ACC112 (cell line): Measurements from ENCODE around the gene EFNA2.

Experiments used
- H2AFZ ChIP-seq: fragments of 200-600 bp; sonication (generic); one replicate; pipeline ENCODE4 v1.6.0; 2017; ENCODE audit warnings: antibody characterized with exemption, low read length; ENCODE audit not compliant: unreplicated experiment
- H3K27ac ChIP-seq: fragments of 200-600 bp; sonication (generic); 2 replicates; pipeline ENCODE4 v1.5.1; 2014; ENCODE audit warnings: low read depth, mild to moderate bottlenecking, antibody characterized with exemption, low read length, moderate library complexity
- H3K27me3 ChIP-seq: fragments of 200-600 bp; sonication (generic); 2 replicates; pipeline ENCODE4 v1.6.1; 2014; ENCODE audit warnings: mild to moderate bottlenecking, antibody characterized with exemption, low read length, moderate library complexity, mixed read lengths; ENCODE audit not compliant: insufficient read depth
- H3K36me3 ChIP-seq: fragments of 200-600 bp; sonication (generic); 2 replicates; pipeline ENCODE4 v1.6.1; 2016; ENCODE audit warnings: mild to moderate bottlenecking, antibody characterized with exemption, low read length, moderate library complexity, mixed read lengths; ENCODE audit not compliant: insufficient read depth
- H3K4me1 ChIP-seq: fragments of 200-600 bp; sonication (generic); one replicate; pipeline ENCODE4 v1.6.1; 2016; ENCODE audit warnings: low read length, mixed read lengths; ENCODE audit not compliant: insufficient read depth, unreplicated experiment, control insufficient read depth
- H3K4me3 ChIP-seq: fragments of 200-600 bp; sonication (generic); 2 replicates; pipeline ENCODE4 v1.5.1; 2014; ENCODE audit warnings: mild to moderate bottlenecking, low read depth, low read length
- H3K79me2 ChIP-seq: fragments of 200-600 bp; sonication (generic); one replicate; pipeline ENCODE4 v1.6.0; 2016; ENCODE audit warnings: low read length; ENCODE audit not compliant: control insufficient read depth, unreplicated experiment, insufficient read depth

The EFNA2 gene

DNA sequence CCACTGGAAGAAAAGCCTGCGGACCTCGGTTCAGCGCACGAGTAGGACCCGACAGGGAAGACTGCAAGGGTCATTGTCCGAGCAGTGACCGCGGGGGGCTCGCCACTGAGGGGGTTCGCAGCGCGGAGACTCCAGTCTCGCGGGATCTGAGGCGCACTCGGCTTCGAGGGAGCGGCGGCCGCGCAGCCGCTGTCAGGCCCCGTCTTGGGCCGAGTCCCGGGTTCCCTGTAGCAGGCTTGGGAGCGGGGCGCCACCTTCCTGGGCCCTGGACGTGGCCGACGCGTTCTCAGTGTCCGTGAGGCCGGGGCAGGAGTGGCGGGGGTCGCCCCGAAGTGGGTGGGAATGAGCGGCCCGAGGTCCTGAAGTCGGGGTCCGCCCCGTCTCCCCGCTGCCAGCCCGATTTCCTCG lies 10.8 kb upstream of the EFNA2 start:
- peaks cover 31% of the 10 kb centered on the region for H3K4me1 ChIP-seq
- H2AFZ ChIP-seq, result no peak overlapping the region
- H3K4me3 ChIP-seq, result peak overlapping the region; percentile 89
- peak overlapping the region; percentile 93 for H3K27ac ChIP-seq
- H3K79me2 ChIP-seq, result peaks cover 57% of the 10 kb centered on the region
- peaks cover 29% of the 10 kb centered on the region; the same call in 1 of the 2 replicates for H3K36me3 ChIP-seq
- no peaks in the 10 kb centered on the region for H3K27me3 ChIP-seq

DNA sequence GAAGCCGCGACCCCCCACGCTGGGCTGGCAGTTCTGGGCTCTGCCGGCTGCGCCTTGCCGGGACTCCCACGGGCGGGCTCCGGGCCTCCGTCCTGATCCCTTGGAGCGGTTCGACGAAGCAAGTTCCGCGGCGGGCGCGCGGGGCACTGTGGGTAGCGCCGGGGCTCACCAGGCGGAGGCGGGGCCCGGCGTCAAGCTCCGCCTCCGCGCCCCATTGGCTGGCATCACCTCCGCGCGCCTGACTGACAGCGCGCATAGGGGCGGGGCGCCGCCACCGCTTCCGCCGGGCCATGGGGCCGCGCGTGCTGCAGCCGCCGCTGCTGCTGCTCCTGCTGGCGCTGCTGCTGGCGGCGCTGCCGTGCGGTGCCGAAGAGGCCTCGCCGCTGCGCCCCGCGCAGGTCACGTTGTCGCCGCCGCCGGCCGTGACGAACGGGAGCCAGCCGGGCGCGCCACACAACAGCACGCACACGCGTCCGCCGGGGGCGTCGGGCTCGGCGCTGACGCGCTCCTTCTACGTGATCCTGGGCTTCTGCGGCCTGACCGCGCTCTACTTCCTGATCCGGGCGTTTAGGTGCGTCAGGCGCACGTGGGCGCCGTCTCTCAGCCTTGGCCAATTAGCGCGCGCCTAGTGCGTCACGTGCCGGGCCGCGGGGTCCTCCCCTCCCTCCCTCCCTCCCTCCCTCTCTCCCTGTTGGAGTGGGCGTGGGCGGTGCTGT lies 10.3 kb upstream of the EFNA2 start, which contains the start of gene FAM174C:
TSS of gene FAM174C (plus strand) at position 271 of the 716 bp plus-strand sequence. CDS start at position 291, 20 bp downstream.
- H3K27ac ChIP-seq, result peak within 1 kb of the TSS; percentile 93
- peak within 1 kb of the TSS; percentile 38 for H2AFZ ChIP-seq
- H3K36me3 ChIP-seq, result peaks cover 29% of the 10 kb centered on the region; the same call in 1 of the 2 replicates
- H3K4me1 ChIP-seq, result peaks cover 29% of the 10 kb centered on the region
- H3K4me3 ChIP-seq, result peak within 1 kb of the TSS; percentile 89
- peaks cover 52% of the 10 kb centered on the region for H3K79me2 ChIP-seq
- no peaks in the 10 kb centered on the region for H3K27me3 ChIP-seq

DNA sequence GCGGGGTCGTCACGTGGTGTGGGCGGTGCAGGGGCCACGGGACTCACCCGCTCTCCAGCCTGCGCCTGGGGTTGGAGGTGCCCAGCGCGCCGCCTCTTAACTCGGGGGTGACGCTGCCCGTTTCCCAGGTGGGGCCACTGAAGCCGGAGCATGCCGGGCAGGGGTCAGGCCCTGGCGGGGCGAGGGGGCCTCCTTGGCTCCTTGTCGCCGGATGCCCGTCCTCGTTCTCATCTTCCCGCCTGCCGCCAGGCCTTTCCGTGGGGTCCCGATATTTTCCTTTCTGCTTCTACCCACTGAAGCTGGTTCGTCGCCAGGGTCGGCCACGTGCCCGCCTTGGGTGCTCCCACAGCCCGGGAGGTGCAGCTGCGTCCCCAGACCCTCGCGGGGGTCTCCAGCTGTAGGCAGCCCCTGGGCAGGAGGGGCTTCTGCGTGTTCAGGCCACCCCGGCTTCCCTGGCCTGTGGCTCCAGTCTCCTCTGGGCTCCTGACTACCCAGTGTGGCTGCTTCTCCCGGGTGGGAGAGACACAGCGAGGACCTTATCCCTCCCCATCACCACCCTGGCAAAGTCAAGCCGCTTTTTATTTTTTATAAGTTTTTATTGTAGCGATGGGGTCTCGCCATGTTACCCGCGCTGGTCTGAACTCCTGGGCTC lies 9.6 kb upstream of the EFNA2 start:
- Histone ChIP-seq H3K79me2 (peaks cover 45% of the 10 kb centered on the region), H3K4me3 (peak overlapping the region; percentile 89), H3K27me3 (no peaks in the 10 kb centered on the region), H2AFZ (no peak overlapping the region), H3K4me1 (peaks cover 23% of the 10 kb centered on the region), H3K27ac (peak overlapping the region; percentile 93), H3K36me3 (peaks cover 25% of the 10 kb centered on the region; the same call in 1 of the 2 replicates)

DNA sequence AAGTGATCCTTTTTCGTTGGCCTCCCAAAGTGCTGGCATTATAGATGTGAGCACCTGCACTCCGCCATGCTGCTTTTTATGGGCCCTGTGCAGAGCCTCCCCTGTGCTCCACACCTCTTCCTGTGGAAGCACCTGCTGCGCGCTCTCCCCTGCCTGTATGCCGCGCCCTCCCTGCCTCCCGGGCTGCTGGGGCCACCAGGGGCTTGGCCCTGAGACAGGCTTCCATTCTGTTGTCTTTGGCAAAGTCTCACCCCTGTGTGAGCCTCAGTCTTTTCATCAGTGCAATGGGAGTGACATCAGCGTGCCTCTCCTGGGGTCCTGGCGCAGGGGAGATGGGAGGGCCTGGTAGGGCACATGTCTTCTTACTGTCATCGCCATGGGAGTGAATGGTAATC lies 9.0 kb upstream of the EFNA2 start:
- Histone ChIP-seq H3K79me2 (peaks cover 39% of the 10 kb centered on the region), H3K27ac (peak overlapping the region; percentile 93; the same call in 1 of the 2 replicates)

DNA sequence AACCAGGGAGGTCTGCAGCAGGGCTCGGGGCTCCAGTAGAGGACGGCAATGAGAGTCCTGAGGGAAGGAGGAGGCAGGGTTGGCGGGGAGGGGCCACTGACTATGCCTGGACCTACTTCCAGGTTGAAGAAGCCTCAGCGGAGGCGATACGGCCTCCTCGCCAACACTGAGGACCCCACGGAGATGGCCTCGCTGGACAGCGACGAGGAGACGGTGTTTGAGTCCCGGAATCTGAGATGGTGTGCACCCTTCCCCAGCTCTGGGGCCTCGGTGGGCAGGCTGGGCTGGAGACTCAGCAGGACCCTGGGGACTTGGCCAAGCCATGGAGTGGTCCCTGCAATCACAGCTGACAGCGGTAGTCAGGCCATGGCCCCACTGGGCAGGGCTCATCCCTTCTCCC lies 8.6 kb upstream of the EFNA2 start:
- no peak overlapping the region; the same call in 1 of the 2 replicates for H3K4me3 ChIP-seq
- H3K79me2 ChIP-seq, result peaks cover 35% of the 10 kb centered on the region
- peaks cover 20% of the 10 kb centered on the region; the same call in 1 of the 2 replicates for H3K36me3 ChIP-seq
- no peaks in the 10 kb centered on the region for H3K27me3 ChIP-seq
- H2AFZ ChIP-seq, result no peak overlapping the region
- peaks cover 16% of the 10 kb centered on the region for H3K4me1 ChIP-seq
- no peak overlapping the region for H3K27ac ChIP-seq

More for the DNA sequence above, 9.0 kb upstream of the EFNA2 start:
- H2AFZ ChIP-seq, result no peak overlapping the region
- H3K36me3 ChIP-seq, result peaks cover 21% of the 10 kb centered on the region; the same call in 1 of the 2 replicates
- no peaks in the 10 kb centered on the region for H3K27me3 ChIP-seq
- peak overlapping the region; percentile 89 for H3K4me3 ChIP-seq
- H3K4me1 ChIP-seq, result peaks cover 17% of the 10 kb centered on the region

DNA sequence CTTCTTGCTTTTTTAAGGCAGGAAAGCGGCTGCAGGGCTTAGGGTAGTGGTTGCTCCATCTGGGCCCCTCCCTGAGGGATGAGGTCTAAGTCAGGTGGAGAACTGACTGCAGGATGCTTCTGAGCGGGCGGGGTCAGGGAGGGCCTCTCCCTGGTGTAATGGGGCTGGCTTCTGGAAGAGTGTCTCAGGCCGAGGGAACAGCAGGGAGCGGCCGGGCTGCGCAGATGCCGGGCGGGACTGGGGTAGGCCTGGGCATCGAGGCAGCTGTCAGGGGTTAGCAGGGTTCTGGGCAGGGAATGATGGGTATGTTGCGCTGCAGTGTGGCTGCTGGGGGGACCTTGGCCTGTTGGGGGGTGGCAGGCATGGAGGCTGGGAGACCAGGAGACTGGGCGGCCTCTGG lies 7.6 kb upstream of the EFNA2 start:
- H2AFZ ChIP-seq, result no peak overlapping the region
- peaks cover 10% of the 10 kb centered on the region; the same call in 1 of the 2 replicates for H3K36me3 ChIP-seq
- no peak overlapping the region for H3K4me3 ChIP-seq
- H3K27me3 ChIP-seq, result no peaks in the 10 kb centered on the region
- no peak overlapping the region for H3K27ac ChIP-seq
- peaks cover 25% of the 10 kb centered on the region for H3K79me2 ChIP-seq
- peaks cover 16% of the 10 kb centered on the region for H3K4me1 ChIP-seq

DNA sequence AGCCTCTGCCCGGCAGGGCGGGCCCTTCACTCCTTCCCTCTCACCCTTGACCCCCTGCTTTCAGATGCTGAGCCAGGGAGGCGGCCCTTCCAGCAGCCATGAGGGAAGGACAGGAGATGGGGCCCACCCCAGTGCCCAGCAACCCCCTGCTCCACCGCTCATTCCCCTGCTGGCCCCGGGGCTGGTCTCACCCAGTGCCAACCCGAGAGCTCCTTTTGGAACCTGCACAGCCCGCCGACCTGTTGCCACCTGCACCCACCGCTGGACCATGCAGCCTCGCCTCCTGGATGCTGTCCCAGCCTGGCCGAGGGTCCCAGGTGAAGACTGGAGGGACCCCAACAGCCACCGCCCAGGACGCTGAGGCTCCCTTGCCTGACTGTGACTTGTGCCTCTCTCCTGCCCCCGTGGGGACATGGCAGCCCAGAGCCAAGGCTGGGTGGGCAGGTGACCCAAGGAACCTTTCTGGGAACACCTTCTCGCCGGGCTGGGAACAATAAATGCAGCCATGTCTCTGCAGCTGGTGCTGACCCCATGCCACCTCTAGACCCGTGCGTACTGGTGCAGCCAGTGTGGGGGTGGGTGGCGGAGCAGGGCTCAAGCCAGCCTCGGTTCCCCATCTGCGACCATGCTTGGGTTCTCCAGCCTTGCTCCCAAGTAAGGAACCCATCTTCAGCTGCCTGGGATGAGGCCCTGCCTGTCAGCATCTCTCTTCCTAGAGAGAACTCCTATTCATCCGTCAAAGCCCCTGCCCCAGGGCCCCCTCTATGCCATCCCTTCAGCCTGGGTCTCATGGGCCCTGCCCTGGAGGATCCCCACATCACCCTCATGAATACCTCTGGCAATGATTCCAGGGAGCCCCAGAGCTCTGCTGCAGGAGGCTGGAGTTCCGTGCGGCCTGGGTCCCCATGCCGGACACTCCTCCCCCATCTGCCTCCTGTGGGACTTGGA lies 6.7 kb upstream of the EFNA2 start:
- Histone ChIP-seq H3K27ac (no peak overlapping the region), H3K36me3 (peaks cover 3% of the 10 kb centered on the region; the same call in 1 of the 2 replicates), H3K27me3 (peaks cover 2% of the 10 kb centered on the region), H2AFZ (no peak overlapping the region), H3K79me2 (peaks cover 16% of the 10 kb centered on the region), H3K4me1 (peaks cover 12% of the 10 kb centered on the region), H3K4me3 (no peak overlapping the region)

DNA sequence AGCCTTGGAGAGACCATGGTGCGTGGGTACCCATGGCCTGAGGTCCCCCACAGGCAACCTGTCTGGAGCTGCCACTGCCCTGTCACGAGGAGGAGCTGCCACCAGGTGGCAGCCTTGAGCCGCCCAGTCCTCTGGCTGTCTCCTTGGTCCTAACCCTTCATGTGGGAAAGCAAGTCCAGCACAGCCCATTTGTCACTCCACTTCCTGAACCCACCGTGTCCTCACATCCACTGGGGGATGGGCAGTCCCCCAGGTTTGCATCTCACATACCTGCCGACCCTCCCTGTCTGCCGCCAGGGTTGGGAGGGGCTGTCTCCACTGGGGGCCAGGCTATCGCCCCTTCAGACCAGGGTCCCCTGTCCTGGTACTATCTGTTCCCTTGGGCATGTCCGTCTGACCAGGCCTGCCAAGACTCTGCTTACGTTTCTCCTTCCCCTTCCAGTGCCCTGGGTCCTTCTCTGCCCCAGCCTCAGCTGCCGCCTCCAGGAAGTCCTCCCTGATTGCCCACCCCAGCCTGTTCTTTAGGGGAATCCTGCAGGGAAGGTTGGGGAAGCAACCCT lies 5.8 kb upstream of the EFNA2 start:
- no peak overlapping the region for H2AFZ ChIP-seq
- no peak overlapping the region for H3K27ac ChIP-seq
- peaks cover 11% of the 10 kb centered on the region for H3K27me3 ChIP-seq
- no peaks in the 10 kb centered on the region for H3K36me3 ChIP-seq
- H3K79me2 ChIP-seq, result peaks cover 10% of the 10 kb centered on the region
- H3K4me1 ChIP-seq, result peaks cover 5% of the 10 kb centered on the region
- H3K4me3 ChIP-seq, result no peak overlapping the region

DNA sequence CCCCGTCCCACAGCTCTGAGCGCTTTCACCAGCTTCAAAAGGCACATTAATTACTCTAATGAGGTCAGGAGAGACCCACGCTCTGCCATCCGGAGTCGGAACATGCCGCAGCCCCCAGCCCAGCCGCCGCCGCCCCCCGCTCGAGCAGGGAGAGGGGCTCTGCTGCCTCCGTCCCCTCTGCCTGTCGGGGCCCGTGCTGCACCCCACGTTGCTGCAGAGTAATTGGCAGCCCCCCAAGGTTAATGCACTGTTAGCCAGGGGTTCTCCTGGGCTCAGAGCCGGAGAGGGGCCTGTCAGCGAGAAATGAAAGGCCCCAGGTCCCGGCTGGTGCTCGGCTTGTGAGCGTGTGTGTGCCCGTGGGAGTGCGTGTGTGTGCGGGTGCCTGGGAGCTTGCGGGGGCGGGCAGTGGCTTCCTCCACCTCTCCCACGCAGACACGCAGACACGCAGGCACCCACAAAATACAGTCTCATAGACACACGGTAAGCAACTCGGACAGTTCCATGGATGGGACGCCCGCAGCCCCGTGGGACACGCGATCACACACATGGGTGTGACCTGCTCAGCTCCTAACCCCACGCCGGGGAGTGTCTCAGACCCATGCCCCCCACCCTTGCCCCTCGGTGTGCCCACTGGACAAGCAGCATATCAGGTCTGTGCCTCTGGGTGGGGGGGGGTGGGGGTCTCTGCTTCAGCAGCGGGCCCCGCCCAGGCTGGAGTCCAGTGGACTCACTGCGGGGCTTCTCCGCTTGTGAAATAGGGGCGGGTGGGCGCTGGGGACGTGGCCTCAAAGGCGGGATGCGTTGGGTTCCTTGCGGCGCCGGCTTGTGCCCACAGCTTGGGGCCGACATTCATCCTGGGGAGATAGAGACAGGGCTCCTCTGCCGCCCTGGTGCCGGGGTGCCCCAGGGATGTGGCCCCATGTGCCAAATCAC lies 4.8 kb upstream of the EFNA2 start:
- no peak overlapping the region for H2AFZ ChIP-seq
- H3K4me1 ChIP-seq, result peaks cover 4% of the 10 kb centered on the region
- H3K36me3 ChIP-seq, result no peaks in the 10 kb centered on the region
- no peak overlapping the region for H3K4me3 ChIP-seq
- H3K27ac ChIP-seq, result no peak overlapping the region
- H3K27me3 ChIP-seq, result peaks cover 17% of the 10 kb centered on the region
- H3K79me2 ChIP-seq, result peaks cover 10% of the 10 kb centered on the region
